HEK293 (cell line): Measurements from ENCODE around the gene MAN2B1.
A peak's percentile ranks its signal among the peaks of the same experiment; 100 is the strongest.
"Not testable (repeated sequence)": the region's sequence is repeated elsewhere in the genome, so short reads cannot be mapped to it uniquely, and the experiment has no call there.

Source experiments
- CTCF ChIA-PET: fragments of 350-600 bp; formaldehyde crosslinking; extraction: SDS; loops from one replicate; lab custom pipeline; 2021; ENCODE audit warnings: antibody characterized with exemption; lab: Yijun Ruan, JAX
- POLR2A ChIA-PET: fragments of 300-600 bp; formaldehyde crosslinking; extraction: SDS; loops from one replicate; lab custom pipeline; 2020; ENCODE audit warnings: antibody characterized with exemption, inconsistent platforms; lab: Yijun Ruan, JAX
- H3K27ac ChIP-seq: fragments of 200-500 bp; sonication (Bioruptor generic); 2 replicates; pipeline ENCODE4 v1.5.1; 2014; ENCODE audit warnings: low read depth, low read length, control low read depth, inconsistent platforms; ENCODE audit errors: extremely low read depth
- H3K36me3 ChIP-seq, 2 experiments: fragments of 200-500 bp in 1 of 2; sonication (Bioruptor generic) in 1 of 2; 1 replicate in 1 of 2; 2 replicates in 1 of 2; pipeline ENCODE4 v1.5.1; 2014 to 2017; ENCODE audit warnings: inconsistent platforms in 2 of 2, low read length in 2 of 2; ENCODE audit not compliant: control insufficient read depth in 2 of 2, insufficient read depth in 1 of 2
- H3K4me1 ChIP-seq: fragments of 200-500 bp; sonication (Bioruptor generic); 2 replicates; pipeline ENCODE4 v1.5.1; 2014; ENCODE audit warnings: mild to moderate bottlenecking, low read length, inconsistent platforms; ENCODE audit not compliant: control insufficient read depth, insufficient read depth
- H3K4me3 ChIP-seq: 2 replicates; pipeline ENCODE4 v1.5.1; 2011; ENCODE audit warnings: low read depth, mild to moderate bottlenecking, control low read depth, low read length, moderate library complexity
- H3K9me3 ChIP-seq: fragments of 200-500 bp; sonication (Bioruptor generic); 2 replicates; pipeline ENCODE4 v1.5.1; 2014; ENCODE audit warnings: low read depth, low read length, inconsistent platforms; ENCODE audit not compliant: control insufficient read depth, insufficient read depth
- BCL11B ChIP-seq: fragments of 450-650 bp; formaldehyde crosslinking; IDR thresholded peaks from 2 replicates; pipeline ENCODE4 v1.5.1; 2016; ENCODE audit warnings: low read depth, missing biosample characterization, missing genetic modification characterization
- CTCF ChIP-seq: fragments of 450-650 bp; formaldehyde crosslinking; IDR thresholded peaks from 2 replicates; pipeline ENCODE4 v1.5.1; 2016; ENCODE audit warnings: missing biosample characterization, missing genetic modification characterization
- ZBTB8A ChIP-seq: fragments of 450-650 bp; formaldehyde crosslinking; IDR thresholded peaks from 2 replicates; pipeline ENCODE4 v1.5.1; 2016; ENCODE audit warnings: missing biosample characterization, missing genetic modification characterization
- ZIC2 ChIP-seq: fragments of 450-650 bp; formaldehyde crosslinking; IDR thresholded peaks from 2 replicates; pipeline ENCODE4 v1.5.1; 2016; ENCODE audit warnings: missing biosample characterization, missing genetic modification characterization
- ZNF140 ChIP-seq: fragments of 450-650 bp; formaldehyde crosslinking; IDR thresholded peaks from 2 replicates; pipeline ENCODE4 v1.5.1; 2016; ENCODE audit warnings: missing biosample characterization, missing genetic modification characterization
- ZNF292 ChIP-seq: fragments of 450-650 bp; formaldehyde crosslinking; IDR thresholded peaks from 2 replicates; pipeline ENCODE4 v1.5.1; 2016; ENCODE audit warnings: low read depth, missing biosample characterization, missing genetic modification characterization, borderline replicate concordance
- ZNF354C ChIP-seq: fragments of 450-650 bp; formaldehyde crosslinking; IDR thresholded peaks from 2 replicates; pipeline ENCODE4 v1.5.1; 2016; ENCODE audit warnings: missing biosample characterization, missing genetic modification characterization, low read depth, borderline replicate concordance
- ZNF394 ChIP-seq: fragments of 450-650 bp; formaldehyde crosslinking; IDR thresholded peaks from 2 replicates; pipeline ENCODE4 v1.5.1; 2016; ENCODE audit warnings: missing biosample characterization, missing genetic modification characterization, mild to moderate bottlenecking, moderate library complexity, borderline replicate concordance
- ZNF426 ChIP-seq: fragments of 450-650 bp; formaldehyde crosslinking; IDR thresholded peaks from 2 replicates; pipeline ENCODE4 v1.5.1; 2017; ENCODE audit warnings: missing biosample characterization, missing genetic modification characterization, mild to moderate bottlenecking, inconsistent platforms, moderate library complexity
- ZNF513 ChIP-seq: fragments of 450-650 bp; IDR thresholded peaks from 2 replicates; pipeline ENCODE4 v1.5.1; 2018; ENCODE audit warnings: missing biosample characterization, missing genetic modification characterization
- ZNF518A ChIP-seq: fragments of 450-650 bp; formaldehyde crosslinking; conservative IDR thresholded peaks from 2 replicates; pipeline ENCODE4 v1.5.1; 2016; ENCODE audit warnings: low read depth, missing biosample characterization, missing genetic modification characterization
- ZNF629 ChIP-seq: fragments of 450-650 bp; formaldehyde crosslinking; IDR thresholded peaks from 2 replicates; pipeline ENCODE4 v1.5.1; 2017; ENCODE audit warnings: missing biosample characterization, missing genetic modification characterization
- ZNF654 ChIP-seq: fragments of 450-650 bp; formaldehyde crosslinking; IDR thresholded peaks from 2 replicates; pipeline ENCODE4 v1.5.1; 2016; ENCODE audit warnings: low read depth, missing biosample characterization, missing genetic modification characterization

Gene MAN2B1

GRCh38 chr19:12713304-12713703 lies 46.8 kb upstream of the MAN2B1 start (continued):
- TF ChIP-seq ZNF140 (tag by site-specific recombination) (peak; percentile 36; the same call in 1 of the 2 replicates), ZNF354C (tag by site-specific recombination) (0 out of 2 replicates have a peak, but pooled peaks have one; percentile 62), ZNF629 (tag by site-specific recombination) (peak; percentile 28; the same call in 1 of the 2 replicates), ZNF518A (tag by site-specific recombination) (peak; percentile 73), ZNF426 (tag by site-specific recombination) (peak; percentile 55), ZNF394 (tag by site-specific recombination) (peak; percentile 86), ZNF292 (tag by site-specific recombination) (0 out of 2 replicates have a peak, but pooled peaks have one; percentile 12), ZNF654 (tag by site-specific recombination) (0 out of 2 replicates have a peak, but pooled peaks have one; percentile 15)

GRCh38 chr19:12712077-12712476 lies 45.5 kb upstream of the MAN2B1 start:
- TF ChIP-seq ZNF654 (tag by site-specific recombination) (peak; percentile 28), CTCF (peak; percentile 21; the same call in 1 of the 2 replicates), ZBTB8A (tag by site-specific recombination) (peak; percentile 65), ZNF629 (tag by site-specific recombination) (0 out of 2 replicates have a peak, but pooled peaks have one; percentile 22)
- H3K4me3 ChIP-seq, H3K27ac ChIP-seq, H3K4me1 ChIP-seq, H3K9me3 ChIP-seq: not testable (repeated sequence)
- CTCF ChIA-PET, result interaction anchor here (0.6 to 1.8 kb wide), 2 partner anchors 84 to 696 kb away, joined by 4 to 7 read pairs; no protein-coding TSS in a partner anchor
- POLR2A ChIA-PET, result interaction anchor here (0.6 to 0.7 kb wide), 3 partner anchors 16 to 32 kb away, joined by 3 read pairs; partner anchors contain the start of genes DHPS and FBXW9
- peaks cover 64 to 94% of the 10 kb centered on the region in 2 experiments for H3K36me3 ChIP-seq

- TF ChIP-seq BCL11B (tag by site-specific recombination) (no peak), ZNF513 (peak; percentile 36; the same call in 1 of the 2 replicates), ZIC2 (no peak)
- ChIA-PET POLR2A (no interaction called here), CTCF (no interaction called here)
These were observed 44.6 kb upstream of the MAN2B1 start for GRCh38 chr19:12711187-12711586.

More at GRCh38 chr19:12711187-12711586, 44.6 kb upstream of the MAN2B1 start:
- no peaks in the 10 kb centered on the region for H3K4me1 ChIP-seq
- H3K36me3 ChIP-seq, result peaks cover 62 to 94% of the 10 kb centered on the region in 2 experiments
- no peak overlapping the region for H3K27ac ChIP-seq
- H3K4me3 ChIP-seq, result no peak overlapping the region
- H3K9me3 ChIP-seq, result no peaks in the 10 kb centered on the region
